NCI-H510A (cell line): Measurements from ENCODE around the gene NLGN3.

Source experiments
- DNase-seq: peaks from one replicate; lab custom pipeline; 2025; lab: John Stamatoyannopoulos, UW

NLGN3 gene

GRCh38 chrX:71214152-71214551 lies 69.5 kb downstream of the NLGN3 start:
- DNase-seq = no peak

- DNase-seq = no peak
These were observed 70.1 kb downstream of the NLGN3 start for GRCh38 chrX:71214604-71215337.

GRCh38 chrX:71215338-71215912 lies 70.8 kb downstream of the NLGN3 start:
- DNase-seq = peak; percentile 3

DNA sequence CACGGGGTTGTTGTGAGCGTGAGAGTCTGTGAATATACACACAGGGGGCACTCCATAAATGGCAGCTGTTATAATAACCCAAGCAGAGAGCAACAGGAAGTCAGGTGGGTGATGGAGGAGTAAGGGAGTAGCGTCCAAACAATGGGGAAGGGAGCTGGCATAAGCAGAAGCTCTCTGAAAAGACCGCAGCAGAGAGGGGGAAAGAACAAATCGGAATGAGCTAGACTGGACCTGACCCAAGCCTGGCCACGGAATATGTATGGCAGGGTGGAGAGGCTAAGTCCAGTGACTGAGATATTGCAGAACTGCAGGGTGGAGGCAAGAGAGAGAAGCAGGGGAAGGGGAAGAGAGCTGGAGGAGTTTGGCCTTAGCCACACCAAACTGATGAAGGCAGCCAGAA lies 71.8 kb downstream of the NLGN3 start:
- DNase-seq = peak; percentile 11

GRCh38 chrX:71217298-71217697 lies 72.7 kb downstream of the NLGN3 start:
- DNase-seq = no peak
